Right ventricle myocardium inferior (tissue), 1 donor: ENCODE data around the gene TSPAN31. TPM values are rescaled to one million over a fixed set of nuclear protein-coding genes. Genes with fewer than 3 reads are reported as not detected.
"Not testable (repeated sequence)": the region's sequence is repeated elsewhere in the genome, so short reads cannot be mapped to it uniquely, and the experiment has no call there.

ENCODE experiments used
- ATAC-seq: fragments of 200-7000 bp; cut with Tn5 transposase; one replicate; pipeline ENCODE4 v1.9.1; 2020; ENCODE audit warnings: mild to moderate bottlenecking, moderate library complexity
- DNase-seq: peaks from one replicate; pipeline ENCODE4 v3.0.0; 2021; ENCODE audit errors: missing footprints
- intact Hi-C: fragments of 100-400 bp; cut with DNase I; formaldehyde crosslinking; loops from one replicate; pipeline ENCODE4 v1.11.0; 2022
- long read RNA-seq: library from polyadenylated mRNA; unstranded; transcript quantifications from one replicate; pipeline ENCODE4 v2.0.0, GENCODE V29; 2021
- total RNA-seq: library from RNA; stranded (reverse); fragmentation: NEBNext Ultra II Directional; extraction: Animal tissue kit (Norgen Biotek cat#: 25700); gene quantifications from one replicate; pipeline ENCODE4 v1.2.1, GENCODE V29; 2021
- donor health status: DM: no; HTN: yes; CAD: no; lungs with severe emphysema.

The TSPAN31 gene, protein sequence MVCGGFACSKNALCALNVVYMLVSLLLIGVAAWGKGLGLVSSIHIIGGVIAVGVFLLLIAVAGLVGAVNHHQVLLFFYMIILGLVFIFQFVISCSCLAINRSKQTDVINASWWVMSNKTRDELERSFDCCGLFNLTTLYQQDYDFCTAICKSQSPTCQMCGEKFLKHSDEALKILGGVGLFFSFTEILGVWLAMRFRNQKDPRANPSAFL
- 27.9 TPM for total RNA-seq
- long read RNA-seq, transcript TSPAN31-201 (6 exons, 1,849 nt) = major isoform, 16 of 18 reads
- long read RNA-seq, partial matches to known transcripts = 0 of 18 reads
- long read RNA-seq, other reads (novel, unspliced or antisense) = 2 of 18 reads

DNA sequence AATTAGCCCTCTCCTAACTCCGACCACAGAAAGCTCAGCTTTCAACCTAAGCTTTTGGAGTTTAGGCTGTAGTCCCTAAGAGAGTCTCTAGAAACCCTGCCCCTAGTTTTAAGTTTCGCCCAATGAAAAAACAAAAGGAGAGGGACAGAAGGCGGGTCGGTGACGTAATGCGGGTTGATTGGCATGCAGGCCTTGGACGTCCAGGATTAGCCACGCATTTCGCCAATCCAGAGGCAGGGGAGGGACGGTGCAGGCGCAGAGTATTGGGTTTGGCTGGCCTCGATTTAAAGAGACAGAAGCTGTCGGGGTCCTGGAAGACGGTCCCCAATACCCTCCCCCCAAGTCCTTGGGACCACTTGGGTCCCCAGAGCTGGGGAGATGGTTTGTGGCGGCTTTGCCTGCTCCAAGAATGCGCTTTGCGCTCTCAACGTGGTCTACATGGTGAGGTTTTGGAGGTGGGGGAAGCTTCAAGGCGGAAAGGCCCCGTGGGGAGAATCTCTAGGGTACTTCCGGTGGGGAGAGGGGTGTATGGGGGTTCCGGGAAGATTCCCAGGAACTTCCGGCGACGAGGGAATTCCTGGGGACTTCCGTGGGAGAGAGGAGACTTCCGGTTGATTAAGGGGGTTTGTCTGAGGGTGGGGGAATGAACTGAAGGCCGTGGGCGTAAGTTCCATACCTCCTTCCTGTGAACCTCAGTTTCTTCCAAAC, at the start of gene TSPAN31:
Gene TSPAN31, plus strand, starts transcription at position 263 of the 708 bp plus-strand sequence. Its CDS starts 116 bp downstream, at position 379.
- DNase-seq = peak; percentile 98
- intact Hi-C loops = no loop called here
- ATAC-seq = peak; percentile 95

DNA sequence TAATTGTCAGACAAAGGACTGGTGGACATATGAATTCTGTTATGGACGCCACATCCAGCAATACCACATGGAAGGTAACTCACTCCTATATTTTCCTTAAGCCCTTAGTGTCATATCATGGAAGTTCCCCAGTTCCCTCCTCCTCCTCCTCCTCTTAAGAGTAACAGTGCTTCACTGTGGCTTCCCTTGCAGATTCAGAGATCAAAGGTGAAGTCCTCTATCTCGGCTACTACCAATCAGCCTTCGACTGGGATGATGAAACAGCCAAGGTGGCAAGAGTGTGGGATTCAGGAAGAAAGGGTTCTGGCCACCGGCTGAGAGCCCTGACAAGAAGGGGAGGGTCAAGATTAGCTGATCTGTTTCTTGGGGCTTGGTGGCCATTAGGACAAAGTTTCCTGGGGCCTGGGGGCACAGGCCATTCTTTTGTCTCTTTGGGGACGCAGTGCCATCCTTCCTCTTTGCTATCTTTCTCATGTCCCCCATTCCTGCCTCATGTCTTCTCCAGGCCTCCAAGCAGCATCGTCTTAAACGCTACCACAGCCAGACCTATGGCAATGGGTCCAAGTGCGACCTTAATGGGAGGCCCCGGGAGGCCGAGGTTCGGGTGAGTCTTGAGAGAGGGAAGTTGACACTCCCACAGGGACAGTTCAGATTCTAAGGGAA, 48.9 kb upstream of the TSPAN31 start:
- intact Hi-C loops = no loop called here
- ATAC-seq (no peak), DNase-seq (no peak)

- ATAC-seq = no peak
- intact Hi-C loops = no loop called here
- DNase-seq = no peak
These were observed 47.8 kb upstream of the TSPAN31 start for GRCh38 chr12:57697076-57697475.

- intact Hi-C loops = no loop called here
- no peak for ATAC-seq
- DNase-seq = no peak
These were observed 46.4 kb upstream of the TSPAN31 start for GRCh38 chr12:57698414-57698813.

- intact Hi-C loops = no loop called here
- ATAC-seq = no peak
- no peak for DNase-seq
These were observed 44.5 kb upstream of the TSPAN31 start for GRCh38 chr12:57700317-57700716.

DNA sequence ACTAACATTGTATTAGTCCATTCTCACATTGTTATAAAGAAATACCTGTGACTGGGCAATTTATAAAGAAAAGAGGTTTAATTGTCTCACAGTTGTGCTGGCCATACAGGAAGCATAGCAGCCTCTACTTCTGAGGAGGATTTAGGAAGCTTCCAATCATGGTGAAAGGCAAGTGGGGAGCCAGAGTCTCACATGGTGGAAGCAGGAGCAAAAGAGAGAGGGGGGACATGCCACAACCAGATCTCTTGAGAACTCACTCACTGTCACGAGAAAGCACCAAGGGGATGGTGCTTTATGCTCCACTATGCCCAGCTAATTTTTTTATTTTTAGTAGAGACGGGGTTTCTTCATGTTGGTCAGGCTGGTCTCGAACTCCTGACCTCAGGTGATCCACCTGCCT, 37.6 kb upstream of the TSPAN31 start:
- intact Hi-C loops = no loop called here
- ATAC-seq (no peak), DNase-seq (no peak)

DNA sequence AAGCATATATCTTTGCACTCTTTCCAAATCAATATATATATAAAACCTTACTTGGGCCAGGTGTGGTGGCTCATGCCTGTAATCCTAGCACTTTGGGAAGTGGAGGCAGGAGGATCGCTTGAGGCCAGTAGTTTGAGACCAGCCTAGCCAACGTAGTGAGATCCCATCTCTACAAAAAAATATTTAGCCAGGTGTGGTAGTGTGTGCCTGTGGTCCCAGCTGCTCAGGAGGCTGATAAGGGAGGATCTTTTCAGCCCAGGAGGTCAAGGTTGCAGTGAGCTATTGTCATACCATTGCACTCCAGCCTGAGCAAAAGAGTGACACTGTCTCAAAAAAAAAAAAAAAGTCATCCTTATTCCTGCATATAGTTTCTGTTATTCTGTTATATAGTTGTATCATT, 36.5 kb upstream of the TSPAN31 start:
- intact Hi-C loops = no loop called here
- ATAC-seq (no peak), DNase-seq (no peak)

- ATAC-seq = no peak
- intact Hi-C loops = no loop called here
- no peak for DNase-seq
These were observed 32.1 kb upstream of the TSPAN31 start for GRCh38 chr12:57712701-57713100.

GRCh38 chr12:57713209-57713608, 31.6 kb upstream of the TSPAN31 start:
- DNase-seq (no peak), ATAC-seq (no peak)
- intact Hi-C loops = no loop called here

DNA sequence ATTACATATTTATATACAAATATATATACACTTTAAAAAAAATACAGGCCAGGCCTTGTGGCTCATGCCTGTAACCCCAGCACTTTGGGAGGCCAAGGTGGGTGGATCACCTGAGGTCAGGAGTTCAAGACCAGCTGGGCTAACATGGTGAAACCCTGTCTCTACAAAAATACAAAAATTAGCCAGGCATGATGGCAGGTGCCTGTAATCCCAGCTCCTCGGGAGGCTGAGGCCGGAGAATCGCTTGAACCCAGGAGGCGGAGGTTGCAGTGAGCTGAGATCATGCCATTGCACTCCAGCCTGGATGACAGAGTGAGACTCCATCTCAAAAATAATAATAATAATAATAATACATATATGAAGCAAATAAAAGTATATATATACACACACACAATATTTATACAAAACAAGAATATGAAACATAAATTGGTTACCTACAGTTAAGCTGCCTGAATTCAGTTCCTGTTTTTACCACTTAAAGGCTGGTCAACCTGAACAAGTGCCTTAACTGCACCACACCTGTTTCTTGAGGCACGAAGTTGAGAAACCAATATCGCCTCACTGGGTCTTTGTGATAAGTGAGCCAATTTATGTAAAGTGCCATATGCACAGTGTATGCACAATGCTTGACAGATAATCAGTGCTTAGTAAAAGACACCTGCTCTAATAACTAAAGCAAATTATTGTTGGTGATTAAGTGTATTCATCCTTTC, 29.6 kb upstream of the TSPAN31 start:
- ATAC-seq, DNase-seq, intact Hi-C loops: not testable (repeated sequence)

DNA sequence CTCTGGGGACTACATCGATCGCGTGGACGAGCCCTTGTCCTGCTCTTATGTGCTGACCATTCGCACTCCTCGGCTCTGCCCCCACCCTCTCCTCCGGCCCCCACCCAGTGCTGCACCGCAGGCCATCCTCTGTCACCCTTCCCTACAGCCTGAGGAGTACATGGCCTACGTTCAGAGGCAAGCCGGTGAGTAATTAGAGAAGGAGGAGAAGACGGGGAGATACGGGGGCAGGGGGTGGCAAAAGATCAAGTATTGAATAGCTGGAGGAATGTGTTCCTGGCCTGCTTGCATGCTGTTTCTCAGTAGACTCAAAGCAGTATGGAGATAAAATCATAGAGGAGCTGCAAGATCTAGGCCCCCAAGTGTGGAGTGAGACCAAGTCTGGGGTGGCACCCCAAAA, 29.1 kb upstream of the TSPAN31 start:
- no peak for ATAC-seq
- DNase-seq = no peak
- intact Hi-C loops = no loop called here

GRCh38 chr12:57716305-57716704, 28.5 kb upstream of the TSPAN31 start:
- ATAC-seq (no peak), DNase-seq (no peak)
- intact Hi-C loops = no loop called here

DNA sequence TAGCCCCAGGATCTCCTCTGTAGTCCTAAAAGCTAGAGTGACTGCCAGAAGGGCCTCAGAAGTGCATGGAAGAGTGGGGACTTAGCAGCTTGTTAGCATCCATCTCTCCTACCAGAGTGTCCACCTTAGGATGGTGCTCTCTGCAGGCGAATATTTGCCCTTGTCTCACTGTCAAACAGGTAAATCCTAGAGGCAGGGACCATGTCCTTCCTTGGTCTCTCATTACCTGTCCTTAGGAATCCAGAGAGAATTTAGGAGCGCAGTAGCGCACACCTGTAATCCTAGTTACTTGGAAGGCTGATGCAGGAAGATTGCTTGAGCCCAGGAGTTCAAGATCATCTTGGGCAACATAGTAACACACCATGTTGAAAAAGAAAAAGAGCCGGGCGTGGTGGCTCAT, 27.7 kb upstream of the TSPAN31 start:
- no peak for ATAC-seq
- DNase-seq = no peak
- intact Hi-C loops = no loop called here

DNA sequence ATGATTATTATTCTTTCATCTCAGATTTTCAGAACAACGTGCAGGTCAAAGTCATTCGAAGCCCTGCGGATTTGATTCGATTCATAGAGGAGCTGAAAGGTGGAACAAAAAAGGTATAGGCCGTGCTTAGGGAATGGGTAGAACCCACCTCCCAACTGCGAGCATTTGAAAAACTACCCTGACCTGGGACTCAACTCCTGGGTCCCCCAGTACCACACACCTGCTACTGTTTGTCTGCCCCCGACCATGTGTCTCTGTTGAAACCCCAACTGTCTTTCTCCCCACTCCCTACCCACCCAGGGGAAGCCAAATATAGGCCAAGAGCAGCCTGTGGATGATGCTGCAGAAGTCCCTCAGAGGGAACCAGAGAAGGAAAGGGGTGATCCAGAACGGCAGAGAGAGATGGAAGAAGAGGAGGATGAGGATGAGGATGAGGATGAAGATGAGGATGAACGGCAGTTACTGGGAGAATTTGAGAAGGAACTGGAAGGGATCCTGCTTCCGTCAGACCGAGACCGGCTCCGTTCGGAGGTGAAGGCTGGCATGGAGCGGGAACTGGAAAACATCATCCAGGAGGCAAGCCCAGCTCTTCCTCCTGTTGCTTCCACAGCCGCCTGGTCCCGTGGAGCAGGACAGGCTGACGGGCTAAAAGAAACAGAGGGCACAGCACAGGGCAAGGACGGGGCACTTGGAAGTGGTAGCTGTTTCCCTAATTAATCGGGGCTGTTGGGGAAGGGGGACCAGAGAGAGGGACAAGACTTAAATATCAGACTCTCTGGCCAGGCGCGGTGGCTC, 26.8 kb upstream of the TSPAN31 start:
- DNase-seq = no peak
- intact Hi-C loops = no loop called here
- ATAC-seq = no peak

- no peak for ATAC-seq
- intact Hi-C loops = no loop called here
- no peak for DNase-seq
These were observed 26.0 kb upstream of the TSPAN31 start for GRCh38 chr12:57718641-57719528.

DNA sequence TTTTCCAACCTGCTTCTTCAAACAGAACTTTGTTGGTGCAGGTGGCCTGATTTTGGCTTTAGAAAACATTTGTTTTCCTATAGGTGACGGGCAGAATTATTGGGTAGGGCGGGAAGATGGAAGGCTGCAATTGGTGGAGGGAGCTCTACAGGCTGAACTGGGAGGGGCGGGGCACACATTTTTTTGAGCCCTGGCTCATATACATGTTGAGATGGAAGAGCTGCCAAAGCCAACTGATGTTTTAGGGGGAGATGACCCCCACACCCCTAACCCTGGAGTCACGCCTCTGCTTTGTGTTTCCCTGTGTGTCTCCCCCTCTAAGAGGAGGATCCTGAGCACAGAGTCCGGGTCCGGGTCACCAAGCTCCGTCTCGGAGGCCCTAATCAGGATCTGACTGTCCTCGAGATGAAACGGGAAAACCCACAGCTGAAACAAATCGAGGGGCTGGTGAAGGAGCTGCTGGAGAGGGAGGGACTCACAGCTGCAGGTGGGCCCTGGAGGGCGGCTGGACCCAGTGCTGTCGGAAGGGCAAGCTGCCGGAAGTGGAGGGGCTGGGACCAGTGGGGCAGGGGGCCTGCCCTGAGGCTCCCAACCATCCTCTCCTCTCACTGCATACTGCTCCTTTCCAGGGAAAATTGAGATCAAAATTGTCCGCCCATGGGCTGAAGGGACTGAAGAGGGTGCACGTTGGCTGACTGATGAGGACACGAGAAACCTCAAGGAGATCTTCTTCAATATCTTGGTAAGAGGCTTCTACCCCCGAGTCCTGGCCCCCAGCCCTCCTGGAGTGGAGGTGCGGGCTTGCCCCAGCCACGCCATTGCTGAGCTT, 24.8 kb upstream of the TSPAN31 start:
- intact Hi-C loops = no loop called here
- DNase-seq = no peak
- ATAC-seq = no peak
